Lung (tissue), 12 donors: ENCODE measurements around the gene KCNH8. TPM values are rescaled to one million over a fixed set of nuclear protein-coding genes. Genes with fewer than 3 reads are reported as not detected.

Experiments
- ATAC-seq: fragments of 200-7000 bp; cut with Tn5 transposase; one replicate; pipeline ENCODE4 v1.9.1; 2020; ENCODE audit warnings: moderate number of reproducible peaks; ENCODE audit not compliant: insufficient read depth, low FRiP score
- DNase-seq, 3 donors: peaks; one replicate each; pipeline ENCODE4 v3.0.0-alpha.2; 2013 to 2017
- H3K27ac ChIP-seq, 2 donors: one replicate each; pipeline ENCODE4 v1.5.1; 2013; ENCODE audit warnings: mild to moderate bottlenecking in 2 of 2, moderate library complexity in 2 of 2, control low read depth in 1 of 2, inconsistent platforms in 1 of 2, low read depth in 1 of 2, low read length in 1 of 2
- H3K27me3 ChIP-seq, 3 donors: one replicate each; pipeline ENCODE4 v1.5.1; 2013; ENCODE audit warnings: low read length in 2 of 3; ENCODE audit not compliant: control insufficient read depth in 3 of 3, insufficient read depth in 3 of 3
- H3K36me3 ChIP-seq, 4 donors: one replicate each; pipeline ENCODE4 v1.5.1; 2013; ENCODE audit warnings: low read length in 4 of 4, mild to moderate bottlenecking in 1 of 4, moderate library complexity in 1 of 4; ENCODE audit not compliant: control insufficient read depth in 4 of 4, insufficient read depth in 4 of 4
- H3K4me1 ChIP-seq, 5 donors: one replicate each; pipeline ENCODE4 v1.5.1; 2013; ENCODE audit warnings: low read length in 5 of 5, mild to moderate bottlenecking in 2 of 5, moderate library complexity in 1 of 5; ENCODE audit not compliant: control insufficient read depth in 5 of 5, insufficient read depth in 5 of 5
- H3K4me3 ChIP-seq: one replicate; pipeline ENCODE4 v1.5.1; 2013; ENCODE audit warnings: mild to moderate bottlenecking, control low read depth, moderate library complexity
- H3K9ac ChIP-seq, 2 donors: one replicate each; pipeline ENCODE4 v1.5.1; 2013; ENCODE audit warnings: low read length in 2 of 2, control low read depth in 1 of 2; ENCODE audit not compliant: insufficient read depth in 1 of 2
- H3K9me3 ChIP-seq, 4 donors: one replicate each; pipeline ENCODE4 v1.5.1; 2013; ENCODE audit warnings: low read length in 3 of 4, mild to moderate bottlenecking in 1 of 4, moderate library complexity in 1 of 4; ENCODE audit not compliant: control insufficient read depth in 4 of 4, insufficient read depth in 3 of 4
- WGBS, 2 donors: extraction: QIAGEN DNeasy Blood & Tissue Kit; methylation state at CpG; one replicate each; pipeline ENCODE4 v1.1.7; 2013; 5-methylcytosine and 5-hydroxymethylcytosine counted together
- polyA plus RNA-seq, 2 donors: library from polyadenylated mRNA; stranded (reverse); fragments of 200-250 nt; gene quantifications; one replicate each; pipeline ENCODE4 v1.2.1, GENCODE V29; 2013
- total RNA-seq, 2 donors: library from RNA; depleted of rRNA in 1 of 2; stranded (reverse); fragments of >200 nt in 1 of 2; gene quantifications; one replicate each; pipeline ENCODE4 v1.2.1, GENCODE V29; 2014 to 2021
- TF ChIP-seq, protein P1 (sequence below): IDR thresholded peaks from 2 replicates; pipeline ENCODE4 v1.5.1; 2012; ENCODE audit warnings: mild to moderate bottlenecking; ENCODE audit errors: control extremely low read depth, extremely low read depth
- donor health status: control.
- donor health status: control.
- donor health status: Bipolar disorder and iron deficiency.
- donor health status: healthy.
- donor health status: DM: yes; HTN: yes; CAD: no.

The KCNH8 gene
- total and polyA plus RNA-seq, 4 donors = 0.06 to 0.94 (median 0.15) TPM

- Histone ChIP-seq H3K27me3 (no peaks in the 10 kb centered on the region), H3K27ac (no peak overlapping the region), H3K9ac (no peak overlapping the region), H3K36me3 (no peaks in the 10 kb centered on the region), H3K4me1 (no peaks in the 10 kb centered on the region), H3K9me3 (no peaks in the 10 kb centered on the region), H3K4me3 (no peak overlapping the region)
- WGBS, 2 donors = 93 to 100% methylated on average over 1 of the region's 1 CpG
- DNase-seq (no peak), ATAC-seq (no peak)
- TF ChIP-seq, protein P1, sequence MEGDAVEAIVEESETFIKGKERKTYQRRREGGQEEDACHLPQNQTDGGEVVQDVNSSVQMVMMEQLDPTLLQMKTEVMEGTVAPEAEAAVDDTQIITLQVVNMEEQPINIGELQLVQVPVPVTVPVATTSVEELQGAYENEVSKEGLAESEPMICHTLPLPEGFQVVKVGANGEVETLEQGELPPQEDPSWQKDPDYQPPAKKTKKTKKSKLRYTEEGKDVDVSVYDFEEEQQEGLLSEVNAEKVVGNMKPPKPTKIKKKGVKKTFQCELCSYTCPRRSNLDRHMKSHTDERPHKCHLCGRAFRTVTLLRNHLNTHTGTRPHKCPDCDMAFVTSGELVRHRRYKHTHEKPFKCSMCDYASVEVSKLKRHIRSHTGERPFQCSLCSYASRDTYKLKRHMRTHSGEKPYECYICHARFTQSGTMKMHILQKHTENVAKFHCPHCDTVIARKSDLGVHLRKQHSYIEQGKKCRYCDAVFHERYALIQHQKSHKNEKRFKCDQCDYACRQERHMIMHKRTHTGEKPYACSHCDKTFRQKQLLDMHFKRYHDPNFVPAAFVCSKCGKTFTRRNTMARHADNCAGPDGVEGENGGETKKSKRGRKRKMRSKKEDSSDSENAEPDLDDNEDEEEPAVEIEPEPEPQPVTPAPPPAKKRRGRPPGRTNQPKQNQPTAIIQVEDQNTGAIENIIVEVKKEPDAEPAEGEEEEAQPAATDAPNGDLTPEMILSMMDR = no peak
Observed at GRCh38 chr3:19248767-19249166, 100.5 kb downstream of the KCNH8 start.

DNA sequence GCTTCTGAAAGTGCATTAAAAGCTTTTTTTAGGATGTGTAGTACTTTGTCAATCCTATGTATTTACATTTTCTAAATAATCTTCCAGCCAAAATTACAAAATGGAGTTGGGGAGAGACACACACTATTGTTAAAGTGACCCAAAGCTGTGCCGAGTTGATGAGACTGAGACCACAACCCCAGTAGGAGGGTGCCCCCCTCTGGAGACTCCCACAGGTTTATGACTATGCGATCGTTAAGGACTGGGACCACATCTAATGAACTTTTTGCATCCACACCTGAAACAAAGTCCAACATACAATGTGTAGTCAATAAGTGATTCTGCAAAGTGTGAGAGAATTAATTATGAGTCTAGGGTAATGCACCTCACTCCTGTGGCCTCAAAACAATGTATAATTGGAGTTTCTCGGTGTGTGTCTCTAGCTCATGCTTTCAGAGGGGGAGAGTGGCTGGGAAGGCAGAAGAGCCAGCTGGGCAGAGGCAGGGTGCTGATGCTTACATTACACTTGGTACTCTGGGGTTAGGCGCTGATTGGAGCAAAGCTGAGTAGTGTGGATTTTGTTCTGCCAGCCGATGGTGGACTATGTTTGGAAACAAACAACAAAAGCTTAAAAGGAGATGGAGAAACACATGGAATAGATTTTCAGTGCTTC lies 102.8 kb downstream of the KCNH8 start:
- DNase-seq = no peak
- Histone ChIP-seq H3K4me1 (no peaks in the 10 kb centered on the region), H3K27ac (no peak overlapping the region), H3K36me3 (no peaks in the 10 kb centered on the region), H3K27me3 (no peaks in the 10 kb centered on the region), H3K4me3 (no peak overlapping the region), H3K9me3 (no peaks in the 10 kb centered on the region), H3K9ac (no peak overlapping the region)
- 75 to 92% methylated on average over 6 of the region's 6 CpGs for WGBS, 2 donors
- ATAC-seq = no peak
- TF ChIP-seq, protein P1 = no peak

GRCh38 chr3:19254189-19254588 lies 105.9 kb downstream of the KCNH8 start:
- H3K9ac ChIP-seq = no peak overlapping the region
- H3K36me3 ChIP-seq = no peaks in the 10 kb centered on the region
- no peak overlapping the region for H3K27ac ChIP-seq
- DNase-seq (no peak), ATAC-seq (no peak)
- H3K4me3 ChIP-seq = no peak overlapping the region
- H3K27me3 ChIP-seq = no peaks in the 10 kb centered on the region
- 40 to 52% methylated on average over 2 of the region's 2 CpGs for WGBS, 2 donors
- H3K4me1 ChIP-seq = no peaks in the 10 kb centered on the region
- H3K9me3 ChIP-seq = no peaks in the 10 kb centered on the region
- TF ChIP-seq, protein P1 = no peak
